Measurements from ENCODE around the gene PALM3.

- TF ChIP-seq, protein P1, sequence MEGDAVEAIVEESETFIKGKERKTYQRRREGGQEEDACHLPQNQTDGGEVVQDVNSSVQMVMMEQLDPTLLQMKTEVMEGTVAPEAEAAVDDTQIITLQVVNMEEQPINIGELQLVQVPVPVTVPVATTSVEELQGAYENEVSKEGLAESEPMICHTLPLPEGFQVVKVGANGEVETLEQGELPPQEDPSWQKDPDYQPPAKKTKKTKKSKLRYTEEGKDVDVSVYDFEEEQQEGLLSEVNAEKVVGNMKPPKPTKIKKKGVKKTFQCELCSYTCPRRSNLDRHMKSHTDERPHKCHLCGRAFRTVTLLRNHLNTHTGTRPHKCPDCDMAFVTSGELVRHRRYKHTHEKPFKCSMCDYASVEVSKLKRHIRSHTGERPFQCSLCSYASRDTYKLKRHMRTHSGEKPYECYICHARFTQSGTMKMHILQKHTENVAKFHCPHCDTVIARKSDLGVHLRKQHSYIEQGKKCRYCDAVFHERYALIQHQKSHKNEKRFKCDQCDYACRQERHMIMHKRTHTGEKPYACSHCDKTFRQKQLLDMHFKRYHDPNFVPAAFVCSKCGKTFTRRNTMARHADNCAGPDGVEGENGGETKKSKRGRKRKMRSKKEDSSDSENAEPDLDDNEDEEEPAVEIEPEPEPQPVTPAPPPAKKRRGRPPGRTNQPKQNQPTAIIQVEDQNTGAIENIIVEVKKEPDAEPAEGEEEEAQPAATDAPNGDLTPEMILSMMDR (conservative IDR thresholded peaks at IDR 0.05; ENCODE audit: low read depth, low read length) = no peak
- no peak for TF ChIP-seq EZH2 (IDR thresholded peaks at IDR 0.05; ENCODE audit: low read length, unreplicated experiment)
Measured at GRCh38 chr19:14055396-14055795, 6.5 kb downstream of the PALM3 start.

All from PC-3 (cell line).